GM19351 (cell line): ENCODE measurements around the gene AGMO.

Experiments used
- ATAC-seq: cut with Tn5 transposase; IDR thresholded peaks from one replicate; pipeline ENCODE4 v1.9.1; 2021; ENCODE audit warnings: mild to moderate bottlenecking, moderate library complexity; ENCODE audit not compliant: unreplicated experiment

AGMO gene

DNA sequence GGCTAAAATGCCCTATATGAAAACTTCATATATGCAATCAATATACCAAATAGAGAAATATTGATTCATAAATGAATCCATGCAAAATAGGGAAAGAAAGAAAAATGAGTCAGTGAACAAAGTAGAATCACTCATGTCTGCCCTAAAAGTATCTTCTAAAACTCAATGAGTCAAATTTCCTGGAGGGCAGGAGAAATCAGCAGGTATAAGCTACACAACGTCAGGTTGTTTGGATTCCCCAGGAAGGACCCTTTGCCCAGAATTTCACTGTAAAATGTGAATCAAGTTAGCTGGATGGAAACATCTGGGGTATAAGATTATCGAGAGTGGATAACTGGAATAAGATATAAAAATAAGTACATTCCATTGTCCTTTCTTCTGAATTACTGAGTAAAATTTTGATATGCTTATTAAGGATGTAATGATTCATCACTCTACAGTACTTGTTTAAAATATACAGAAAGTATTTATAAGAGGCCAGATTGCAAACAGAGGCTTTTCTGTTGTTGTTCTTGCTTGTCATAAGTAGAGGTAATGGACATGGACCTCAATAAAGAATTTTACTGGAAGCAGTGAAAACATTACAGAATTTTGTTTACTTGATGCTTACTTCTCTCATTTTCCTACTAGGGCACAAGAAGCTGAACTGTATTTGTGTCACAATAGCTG lies 99.0 kb downstream of the AGMO start:
- no peak for ATAC-seq

DNA sequence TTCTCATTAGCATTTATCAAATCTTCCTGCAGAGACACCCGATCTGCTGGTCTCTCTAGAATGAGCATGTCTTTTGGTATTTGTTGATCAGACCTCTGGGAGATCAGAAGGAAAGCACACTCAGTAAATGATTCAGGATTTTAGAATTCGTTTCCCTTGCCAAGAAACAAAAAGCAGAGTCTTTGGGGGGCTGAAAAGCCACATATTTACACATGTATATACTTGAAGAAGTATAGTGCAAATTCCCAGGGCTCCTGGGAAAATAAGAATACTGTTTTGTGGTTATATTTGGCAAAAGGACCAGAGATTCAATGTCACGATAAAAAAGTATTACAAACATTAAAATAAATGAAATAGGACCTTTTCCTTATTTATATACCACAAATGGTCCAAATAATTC lies 100.2 kb downstream of the AGMO start:
- no peak for ATAC-seq

GRCh38 chr7:15459018-15459615 lies 102.7 kb downstream of the AGMO start:
- no peak for ATAC-seq

DNA sequence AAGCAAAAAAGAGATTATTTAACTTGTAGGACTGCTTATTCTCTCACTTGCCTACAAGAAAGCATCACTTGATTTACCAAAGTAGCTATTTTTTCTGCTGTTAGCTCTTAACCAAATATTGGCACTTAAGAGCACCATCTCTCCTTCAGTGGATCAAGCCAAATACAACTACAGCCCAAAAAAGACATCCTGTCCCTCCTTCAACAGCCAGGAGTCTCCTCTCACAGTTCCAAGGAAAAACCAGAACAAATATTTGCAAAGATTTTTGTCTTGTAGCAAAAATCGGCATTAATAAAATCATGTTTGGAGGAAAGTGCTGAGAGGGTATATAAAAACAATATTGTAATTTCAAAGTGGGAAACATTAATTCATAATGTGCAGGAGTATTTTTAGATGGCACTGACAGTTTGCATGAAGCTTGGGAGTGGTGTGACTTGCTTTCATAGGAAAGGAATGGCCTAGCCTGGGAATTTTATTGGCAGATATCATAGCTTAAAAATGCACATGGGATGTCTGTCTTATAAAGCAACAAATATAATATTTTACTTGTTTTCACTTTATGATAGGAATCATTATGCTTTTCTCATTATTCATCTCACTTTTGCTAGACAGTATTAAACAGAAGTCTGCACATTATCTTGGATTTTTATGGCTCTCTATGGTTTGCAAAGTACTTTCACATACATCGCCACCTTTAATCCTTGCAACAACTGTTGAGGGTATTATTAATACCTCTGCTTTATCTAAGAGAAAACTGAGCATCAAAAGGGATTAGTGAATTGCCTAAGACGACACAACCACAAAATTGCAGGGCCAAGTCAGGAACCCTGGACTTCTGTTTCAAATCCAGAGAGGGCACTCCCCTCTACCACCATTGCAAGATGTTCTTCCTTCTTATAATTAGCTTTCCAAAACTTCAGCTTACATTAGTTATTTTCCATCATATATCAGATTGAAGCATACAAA lies 103.5 kb downstream of the AGMO start:
- ATAC-seq: no peak

- no peak for ATAC-seq
Measured at GRCh38 chr7:15452670-15453069, 109.1 kb downstream of the AGMO start.

DNA sequence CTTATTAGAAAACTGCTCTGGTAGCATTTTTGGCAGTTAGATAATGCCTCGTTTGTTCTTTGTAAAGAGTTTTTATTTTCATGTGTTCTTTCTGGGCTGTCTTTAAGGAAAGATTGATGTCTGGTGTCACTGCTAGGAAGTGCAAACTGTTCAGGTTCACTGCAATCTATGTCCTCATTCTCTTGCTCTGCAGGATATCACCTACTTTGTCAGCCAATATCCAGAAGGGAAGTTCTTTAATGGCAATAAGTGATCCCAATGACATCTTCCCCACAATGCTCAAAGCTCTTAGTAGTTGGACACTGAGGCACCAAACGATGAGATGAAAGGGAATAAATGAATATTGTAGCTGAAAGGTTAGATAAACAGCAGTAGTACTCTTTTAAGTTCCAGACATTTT lies 115.1 kb downstream of the AGMO start:
- ATAC-seq: no peak

DNA sequence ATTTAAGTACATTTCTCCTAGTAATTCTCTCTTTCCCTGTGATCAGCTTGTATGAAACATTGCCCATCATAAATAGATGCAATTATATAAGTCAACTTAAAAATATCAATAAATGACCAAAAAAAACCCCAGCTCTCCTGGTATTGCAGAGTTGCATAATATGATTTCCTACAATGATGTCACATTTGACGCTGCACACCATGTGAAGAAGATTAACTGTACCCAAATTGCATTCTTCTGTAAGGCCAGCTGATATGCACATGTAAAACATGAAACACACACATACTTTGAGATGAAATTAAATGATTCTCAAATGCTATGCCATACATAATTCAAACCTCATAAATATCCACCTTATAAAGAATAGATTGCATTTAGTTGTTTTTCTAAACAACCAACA lies 115.5 kb downstream of the AGMO start:
- ATAC-seq: no peak

DNA sequence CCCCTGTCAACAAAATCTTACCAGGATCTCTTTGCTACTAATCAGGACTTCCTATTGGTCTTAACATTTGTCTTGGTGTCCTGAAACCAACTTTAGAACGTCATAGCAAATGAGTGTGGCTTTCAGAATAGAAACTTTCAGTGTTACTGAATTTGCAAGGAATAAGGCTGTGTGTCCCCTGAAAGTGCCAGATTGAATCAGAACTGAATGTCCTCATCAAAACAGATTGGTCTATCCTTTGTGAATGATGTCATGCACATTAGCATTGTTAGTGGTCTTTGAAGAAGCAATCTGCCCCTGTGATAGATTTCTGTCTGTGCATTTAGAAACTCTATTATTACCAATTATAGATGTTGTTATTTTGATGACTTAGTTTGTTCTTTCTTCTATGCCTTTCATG lies 119.9 kb downstream of the AGMO start:
- ATAC-seq: no peak

DNA sequence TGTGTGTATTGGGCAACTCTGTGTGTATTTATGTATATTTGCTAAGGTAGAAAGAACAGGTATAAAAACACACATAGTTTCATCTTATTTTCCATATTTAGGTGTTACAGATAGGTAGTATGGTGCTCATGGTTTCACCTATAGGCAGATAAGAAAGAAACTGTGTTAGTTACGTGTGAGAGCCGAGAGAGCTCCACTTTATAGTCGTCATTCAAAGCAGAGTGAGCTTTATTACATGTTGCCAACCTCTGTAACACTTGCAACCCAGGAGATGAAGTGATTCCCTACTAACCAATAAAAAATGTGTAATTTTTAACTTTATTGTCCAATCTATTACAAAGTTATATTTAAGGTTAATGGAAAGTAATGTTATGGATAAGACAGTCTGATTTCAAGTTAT lies 121.3 kb downstream of the AGMO start:
- ATAC-seq: no peak

- no peak for ATAC-seq
Measured at GRCh38 chr7:15439853-15440252, 122.0 kb downstream of the AGMO start.

DNA sequence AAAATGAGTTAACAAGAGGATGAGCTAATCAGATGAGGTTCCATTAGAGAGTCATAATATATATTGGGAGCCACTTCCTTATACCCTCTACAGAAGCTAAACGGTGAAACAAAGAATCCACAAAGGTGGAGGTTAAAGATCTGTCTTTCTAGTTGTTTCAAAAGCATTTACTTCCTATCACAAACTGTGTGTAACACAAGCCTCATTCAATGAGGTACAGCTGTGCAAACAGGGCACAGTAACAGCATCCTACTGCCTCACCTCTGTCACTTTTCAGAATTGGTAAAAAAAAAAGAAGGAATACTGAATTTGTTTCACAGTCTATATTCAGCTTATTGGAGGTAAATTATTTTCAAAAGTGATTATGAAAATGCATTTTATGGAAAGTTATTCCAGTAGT lies 128.7 kb downstream of the AGMO start:
- no peak for ATAC-seq

GRCh38 chr7:15430911-15431310 lies 130.9 kb downstream of the AGMO start:
- no peak for ATAC-seq

- no peak for ATAC-seq
Measured at GRCh38 chr7:15430191-15430590, 131.6 kb downstream of the AGMO start.

DNA sequence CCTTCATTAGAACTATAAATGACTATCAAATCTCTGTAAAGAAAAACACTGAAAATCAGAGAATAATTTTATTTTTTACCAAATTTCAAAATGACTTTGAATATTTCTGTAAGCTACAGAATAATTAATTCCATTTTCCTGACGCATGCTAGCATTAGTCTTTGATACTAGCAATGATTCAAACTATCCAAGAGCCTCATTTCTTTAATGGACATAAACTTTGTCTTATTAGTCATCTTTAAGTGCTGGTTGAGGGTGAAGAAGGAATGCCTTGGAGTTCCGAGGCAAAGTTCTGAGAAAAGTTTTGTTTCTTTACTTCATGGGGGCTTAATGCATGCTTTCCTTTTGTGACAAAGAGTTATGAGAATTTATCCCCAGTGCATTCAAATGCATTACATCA lies 137.3 kb downstream of the AGMO start:
- no peak for ATAC-seq

DNA sequence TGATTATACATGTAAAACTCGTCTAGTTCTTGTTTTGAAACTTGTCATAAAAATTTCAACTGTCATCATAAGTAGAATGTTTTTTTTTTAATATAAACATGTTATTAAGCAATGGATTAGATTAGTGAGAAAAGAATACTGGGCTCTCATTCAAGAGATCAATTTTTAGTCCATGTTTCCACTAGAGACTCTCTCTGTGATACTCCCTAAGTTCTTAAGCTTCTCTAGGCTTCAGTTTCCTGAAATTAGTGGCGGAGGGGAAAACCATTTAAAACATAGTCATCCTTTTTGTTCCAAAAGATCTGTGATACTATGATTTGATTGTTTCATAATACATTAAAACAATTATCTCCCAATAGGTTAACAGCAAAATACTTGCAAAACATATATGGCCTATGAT lies 142.2 kb downstream of the AGMO start:
- ATAC-seq: no peak

GRCh38 chr7:15418264-15418663 lies 143.6 kb downstream of the AGMO start:
- ATAC-seq: no peak

GRCh38 chr7:15417341-15417988 lies 144.3 kb downstream of the AGMO start:
- ATAC-seq: no peak

GRCh38 chr7:15411019-15411418 lies 150.8 kb downstream of the AGMO start:
- no peak for ATAC-seq

GRCh38 chr7:15407910-15408309 lies 153.9 kb downstream of the AGMO start:
- no peak for ATAC-seq

- no peak for ATAC-seq
Measured at GRCh38 chr7:15403751-15404150, 158.1 kb downstream of the AGMO start.

GRCh38 chr7:15403315-15403714 lies 158.5 kb downstream of the AGMO start:
- no peak for ATAC-seq
